Measurements from ENCODE around the gene DTL.

The DTL gene

GRCh38 chr1:212124690-212125582 lies 89.4 kb downstream of the DTL start:
- no peak for DNase-seq (ENCODE audit: low read depth, low spot score)

GRCh38 chr1:212125654-212126053 lies 90.1 kb downstream of the DTL start:
- DNase-seq (ENCODE audit: low read depth, low spot score) = no peak

- peak; percentile 46 for DNase-seq (ENCODE audit: low read depth, low spot score)
Measured at GRCh38 chr1:212127221-212127620, 91.7 kb downstream of the DTL start.

GRCh38 chr1:212129781-212130180 lies 94.2 kb downstream of the DTL start:
- no peak for DNase-seq (ENCODE audit: low read depth, low spot score)

GRCh38 chr1:212132025-212132424 lies 96.5 kb downstream of the DTL start:
- no peak for DNase-seq (ENCODE audit: low read depth, low spot score)

- DNase-seq (ENCODE audit: low read depth, low spot score) = no peak
Measured at GRCh38 chr1:212133319-212133718, 97.8 kb downstream of the DTL start.

GRCh38 chr1:212135166-212135565 lies 99.6 kb downstream of the DTL start:
- DNase-seq (ENCODE audit: low read depth, low spot score) = no peak

GRCh38 chr1:212137854-212138253 lies 102.3 kb downstream of the DTL start:
- DNase-seq (ENCODE audit: low read depth, low spot score) = no peak

- no peak for DNase-seq (ENCODE audit: low read depth, low spot score)
Measured at GRCh38 chr1:212138457-212138856, 102.9 kb downstream of the DTL start.

GRCh38 chr1:212139526-212140135 lies 104.1 kb downstream of the DTL start:
- DNase-seq (ENCODE audit: low read depth, low spot score) = no peak

GRCh38 chr1:212141404-212141803 lies 105.9 kb downstream of the DTL start:
- DNase-seq (ENCODE audit: low read depth, low spot score) = no peak

- DNase-seq (ENCODE audit: low read depth, low spot score) = no peak
Measured at GRCh38 chr1:212142883-212143530, 107.5 kb downstream of the DTL start.

- peak; percentile 38 for DNase-seq (ENCODE audit: low read depth, low spot score)
Measured at GRCh38 chr1:212147581-212148033, 112.1 kb downstream of the DTL start.

- no peak for DNase-seq (ENCODE audit: low read depth, low spot score)
Measured at GRCh38 chr1:212149566-212149965, 114.0 kb downstream of the DTL start.

- no peak for DNase-seq (ENCODE audit: low read depth, low spot score)
Measured at GRCh38 chr1:212152308-212152693, 116.8 kb downstream of the DTL start.

GRCh38 chr1:212152869-212153268 lies 117.3 kb downstream of the DTL start:
- DNase-seq (ENCODE audit: low read depth, low spot score) = no peak

- no peak for DNase-seq (ENCODE audit: low read depth, low spot score)
Measured at GRCh38 chr1:212153635-212154034, 118.1 kb downstream of the DTL start.

Measured in ELF-1 (cell line).